NT2/D1 (cell line): ENCODE results near the gene CAB39.

Experiments
- SUZ12 ChIP-seq: IDR thresholded peaks from 2 replicates; pipeline ENCODE4 v1.6.1; 2011; ENCODE audit not compliant: insufficient read length, insufficient read depth; ENCODE audit errors: extremely low read depth
- YY1 ChIP-seq: IDR thresholded peaks from 2 replicates; pipeline ENCODE4 v1.6.1; 2011; ENCODE audit not compliant: insufficient read length, insufficient read depth

- TF ChIP-seq YY1 = no peak
- no peak for TF ChIP-seq SUZ12
Observed at GRCh38 chr2:230716588-230716987, 3.9 kb downstream of the CAB39 start.
